SU-DHL-6 (cell line): Measurements from ENCODE around the gene RACGAP1.

Experiments
- H2AFZ ChIP-seq: fragments of 200-600 bp; sonication (generic); 2 replicates; pipeline ENCODE4 v1.6.1; 2014; ENCODE audit warnings: low read depth, mild to moderate bottlenecking, moderate library complexity, mixed read lengths, antibody characterized with exemption, low read length; ENCODE audit not compliant: severe bottlenecking
- H3F3A ChIP-seq: fragments of 200-600 bp; shearing (Covaris generic); 2 replicates; pipeline ENCODE4 v1.6.0; 2016; ENCODE audit warnings: antibody characterized with exemption, mild to moderate bottlenecking; ENCODE audit not compliant: insufficient read depth
- H3K27ac ChIP-seq: fragments of 200-600 bp; sonication (generic); 2 replicates; pipeline ENCODE4 v1.5.1; 2016; ENCODE audit warnings: low read depth, mild to moderate bottlenecking, low read length, moderate library complexity, mixed read lengths
- H3K27me3 ChIP-seq: fragments of 200-600 bp; sonication (generic), shearing (Covaris generic); 2 replicates; pipeline ENCODE4 v1.6.0; 2014; ENCODE audit warnings: mild to moderate bottlenecking, low read length
- H3K36me3 ChIP-seq: fragments of 200-600 bp; sonication (generic); 2 replicates; pipeline ENCODE4 v1.6.1; 2014; ENCODE audit warnings: mild to moderate bottlenecking, low read length, mixed read lengths
- H3K4me2 ChIP-seq: fragments of 300-600, 200-600 bp; shearing (Covaris generic), sonication (generic); 2 replicates; pipeline ENCODE4 v1.6.0; 2014; ENCODE audit warnings: low read length, low read depth, mild to moderate bottlenecking; ENCODE audit not compliant: poor library complexity, severe bottlenecking
- H3K4me3 ChIP-seq: fragments of 200-600 bp; sonication (generic); 2 replicates; pipeline ENCODE4 v1.5.1; 2014; ENCODE audit warnings: antibody characterized with exemption, low read length, mild to moderate bottlenecking, mixed read lengths; ENCODE audit not compliant: insufficient read depth, poor library complexity, severe bottlenecking
- H3K79me2 ChIP-seq: fragments of 200-600 bp; sonication (generic); 2 replicates; pipeline ENCODE4 v1.6.1; 2014; ENCODE audit warnings: mild to moderate bottlenecking, low read length, moderate library complexity; ENCODE audit not compliant: insufficient read depth
- H3K9ac ChIP-seq: fragments of 200-600 bp; sonication (generic); 2 replicates; pipeline ENCODE4 v1.7.0; 2014; ENCODE audit warnings: mild to moderate bottlenecking, low read length
- H3K9me2 ChIP-seq: fragments of 200-600 bp; sonication (generic); replicated peaks from 2 replicates; pipeline ENCODE4 v1.6.1; 2014; ENCODE audit warnings: low read length; ENCODE audit not compliant: insufficient read depth
- H3K9me3 ChIP-seq: fragments of 200-600 bp; sonication (generic); 2 replicates; pipeline ENCODE4 v1.6.1; 2014; ENCODE audit warnings: low read length, mixed read lengths; ENCODE audit not compliant: insufficient read depth
- H4K20me1 ChIP-seq: fragments of 200-600 bp; sonication (generic); 2 replicates; pipeline ENCODE4 v1.6.1; 2014; ENCODE audit warnings: low read depth, mild to moderate bottlenecking, antibody characterized with exemption, low read length, moderate library complexity, mixed read lengths
- CTCF ChIP-seq: fragments of 200-600 bp; sonication (generic); IDR thresholded peaks from one replicate; pipeline ENCODE4 v1.5.1; 2017; ENCODE audit warnings: antibody characterized with exemption, mild to moderate bottlenecking, low read length, moderate library complexity; ENCODE audit not compliant: insufficient read depth, poor library complexity, severe bottlenecking
- EZH2phosphoT487 ChIP-seq: fragments of 200-600 bp; sonication (generic), shearing (Covaris generic); conservative IDR thresholded peaks from 2 replicates; pipeline ENCODE4 v1.6.1; 2018; ENCODE audit warnings: mild to moderate bottlenecking, antibody characterized with exemption, low read length, moderate library complexity, mixed read lengths

Gene RACGAP1

GRCh38 chr12:50041062-50041860 lies 16.0 kb upstream of the RACGAP1 start:
- Histone ChIP-seq H3K9me3 (no peaks in the 10 kb centered on the region), H3K9me2 (no peaks in the 10 kb centered on the region), H2AFZ (no peak overlapping the region), H3K4me2 (no peak overlapping the region), H3K36me3 (no peaks in the 10 kb centered on the region), H3K27ac (no peak overlapping the region), H3K9ac (no peak overlapping the region), H3K79me2 (no peaks in the 10 kb centered on the region), H3K4me3 (no peak overlapping the region), H4K20me1 (no peaks in the 10 kb centered on the region), H3K27me3 (no peaks in the 10 kb centered on the region), H3F3A (no peaks in the 10 kb centered on the region)
- TF ChIP-seq EZH2phosphoT487 (no peak), CTCF (no peak)

GRCh38 chr12:50040657-50041056 lies 15.4 kb upstream of the RACGAP1 start:
- H3K4me2 ChIP-seq: no peak overlapping the region
- no peaks in the 10 kb centered on the region for H3K9me3 ChIP-seq
- H3K27me3 ChIP-seq: no peaks in the 10 kb centered on the region
- TF ChIP-seq EZH2phosphoT487 (no peak), CTCF (no peak)
- H3K9me2 ChIP-seq: no peaks in the 10 kb centered on the region
- no peak overlapping the region for H3K27ac ChIP-seq
- no peak overlapping the region for H3K9ac ChIP-seq
- no peak overlapping the region for H3K4me3 ChIP-seq
- no peaks in the 10 kb centered on the region for H3F3A ChIP-seq
- H4K20me1 ChIP-seq: no peaks in the 10 kb centered on the region
- no peak overlapping the region for H2AFZ ChIP-seq
- no peaks in the 10 kb centered on the region for H3K79me2 ChIP-seq
- no peaks in the 10 kb centered on the region for H3K36me3 ChIP-seq

- Histone ChIP-seq H3K27ac (no peak overlapping the region), H3K4me2 (no peak overlapping the region), H3K27me3 (no peaks in the 10 kb centered on the region), H3K9me2 (no peaks in the 10 kb centered on the region), H3K9ac (no peak overlapping the region), H3K36me3 (no peaks in the 10 kb centered on the region), H4K20me1 (no peaks in the 10 kb centered on the region), H3K4me3 (no peak overlapping the region), H2AFZ (no peak overlapping the region), H3F3A (no peaks in the 10 kb centered on the region), H3K9me3 (no peaks in the 10 kb centered on the region), H3K79me2 (no peaks in the 10 kb centered on the region)
- TF ChIP-seq CTCF (peak; percentile 97), EZH2phosphoT487 (no peak)
Observed at GRCh38 chr12:50039151-50039835, 14.0 kb upstream of the RACGAP1 start.
